DND-41 (cell line): ENCODE measurements around the gene LRRC8E.

Experiments
- EZH2 ChIP-seq: IDR thresholded peaks from 3 replicates; pipeline ENCODE4 v1.6.1; 2012; ENCODE audit warnings: borderline replicate concordance, low read depth, mild to moderate bottlenecking, moderate library complexity, low read length, inconsistent platforms; ENCODE audit not compliant: severe bottlenecking
- TF ChIP-seq, protein P1 (sequence below): IDR thresholded peaks from 2 replicates; pipeline ENCODE4 v1.5.1; 2012; ENCODE audit warnings: borderline replicate concordance, low read length, moderate library complexity, mild to moderate bottlenecking; ENCODE audit not compliant: poor library complexity, severe bottlenecking; ENCODE audit errors: extremely low read depth

DNA sequence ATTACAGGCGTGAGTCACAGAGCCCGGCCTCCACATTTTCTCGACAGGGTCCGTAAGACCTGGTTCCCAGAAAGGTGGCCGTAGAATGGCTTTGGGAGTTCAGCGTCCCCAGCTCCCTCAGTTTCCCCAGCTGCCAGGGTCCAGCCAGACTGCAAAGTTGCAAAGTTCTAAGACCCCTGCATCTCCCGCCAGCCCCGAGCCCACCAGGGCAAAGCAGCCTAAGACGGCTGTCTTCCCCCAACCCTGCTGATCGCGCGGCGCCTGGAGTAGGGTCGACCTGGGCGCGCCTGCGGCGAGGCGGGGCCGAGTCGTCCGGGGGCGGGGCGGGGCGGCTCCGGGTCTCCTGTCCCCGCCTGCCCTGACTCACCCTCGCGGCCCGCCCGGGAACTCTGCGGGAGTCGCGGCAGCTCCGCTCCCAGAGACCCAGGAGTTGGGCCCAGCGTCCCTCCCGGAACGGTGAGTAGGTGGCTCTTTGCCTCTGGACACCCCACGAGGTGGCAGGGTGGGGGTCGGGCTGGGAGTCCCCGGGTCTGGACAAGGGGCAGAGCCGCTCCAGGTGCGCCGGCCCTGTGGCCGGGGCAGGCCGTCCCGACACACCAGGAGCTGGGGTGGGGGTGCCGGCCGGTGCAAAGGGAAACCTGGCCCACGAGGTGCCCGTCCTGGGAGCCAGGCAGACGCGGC is at the start of gene LRRC8E:
- no peak for TF ChIP-seq EZH2
- TF ChIP-seq, protein P1, sequence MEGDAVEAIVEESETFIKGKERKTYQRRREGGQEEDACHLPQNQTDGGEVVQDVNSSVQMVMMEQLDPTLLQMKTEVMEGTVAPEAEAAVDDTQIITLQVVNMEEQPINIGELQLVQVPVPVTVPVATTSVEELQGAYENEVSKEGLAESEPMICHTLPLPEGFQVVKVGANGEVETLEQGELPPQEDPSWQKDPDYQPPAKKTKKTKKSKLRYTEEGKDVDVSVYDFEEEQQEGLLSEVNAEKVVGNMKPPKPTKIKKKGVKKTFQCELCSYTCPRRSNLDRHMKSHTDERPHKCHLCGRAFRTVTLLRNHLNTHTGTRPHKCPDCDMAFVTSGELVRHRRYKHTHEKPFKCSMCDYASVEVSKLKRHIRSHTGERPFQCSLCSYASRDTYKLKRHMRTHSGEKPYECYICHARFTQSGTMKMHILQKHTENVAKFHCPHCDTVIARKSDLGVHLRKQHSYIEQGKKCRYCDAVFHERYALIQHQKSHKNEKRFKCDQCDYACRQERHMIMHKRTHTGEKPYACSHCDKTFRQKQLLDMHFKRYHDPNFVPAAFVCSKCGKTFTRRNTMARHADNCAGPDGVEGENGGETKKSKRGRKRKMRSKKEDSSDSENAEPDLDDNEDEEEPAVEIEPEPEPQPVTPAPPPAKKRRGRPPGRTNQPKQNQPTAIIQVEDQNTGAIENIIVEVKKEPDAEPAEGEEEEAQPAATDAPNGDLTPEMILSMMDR = no peak
